ENCODE data around the gene GPD1L.

The GPD1L gene

DNA sequence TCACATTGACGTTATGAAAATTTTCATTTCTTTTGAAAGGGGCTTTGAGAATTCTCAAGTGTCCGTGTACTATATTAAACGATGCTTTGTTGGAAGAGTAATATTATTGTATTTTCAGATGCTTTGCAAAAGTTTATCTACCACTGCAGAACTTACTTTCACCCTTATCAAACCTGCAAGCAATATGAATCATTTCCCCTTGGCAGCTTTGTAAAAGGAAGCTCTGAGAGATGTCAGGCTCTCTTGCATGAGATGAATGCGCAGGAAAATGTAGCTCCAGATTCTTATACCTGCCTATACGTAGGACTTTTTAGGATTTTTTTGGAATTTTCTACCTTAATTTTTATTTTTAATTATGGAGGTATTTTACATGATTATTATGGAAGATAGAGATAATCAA lies 34.5 kb downstream of the GPD1L start:
- no peak for DNase-seq

DNA sequence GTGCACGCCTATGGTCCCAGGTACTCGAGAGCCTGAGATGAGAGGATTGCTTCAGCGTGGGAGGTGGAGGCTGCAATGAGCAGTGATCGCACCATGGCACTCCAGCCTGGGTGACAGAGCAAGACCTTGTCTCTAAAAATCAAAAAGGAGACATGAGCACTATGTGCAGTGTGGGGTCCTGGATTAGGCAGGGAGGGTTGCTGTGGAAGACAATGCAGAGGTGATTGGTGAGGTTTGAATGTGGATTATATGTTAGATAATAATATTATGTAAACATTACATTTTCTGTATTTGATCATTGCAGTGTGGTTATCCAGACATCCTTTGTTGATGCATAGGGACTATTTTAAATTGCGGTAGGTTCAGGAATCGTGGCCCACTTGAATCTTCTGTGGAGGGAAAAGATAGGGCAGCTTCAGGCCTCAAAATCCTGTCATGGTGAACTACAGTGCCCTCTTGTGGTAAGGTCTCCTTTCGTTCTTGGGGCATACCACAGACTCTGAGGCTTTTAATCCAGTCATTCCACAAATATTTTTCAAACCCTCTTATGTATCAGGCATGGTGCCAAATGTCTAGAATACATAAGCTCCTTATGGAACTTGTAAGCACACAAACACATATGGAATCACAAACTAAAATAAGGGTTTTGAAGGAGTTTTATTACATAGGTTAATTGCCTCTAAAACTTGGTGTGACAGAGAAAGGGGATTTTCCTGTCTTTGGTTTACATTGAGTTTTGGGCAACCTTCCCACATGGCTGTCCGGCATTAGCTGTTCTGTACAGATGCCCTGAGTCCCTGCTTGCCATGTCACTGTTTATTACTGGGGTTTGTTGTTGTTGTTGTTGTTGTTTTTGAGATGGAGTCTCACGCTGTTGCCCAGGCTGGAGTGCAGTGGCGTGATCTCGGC lies 37.7 kb downstream of the GPD1L start:
- DNase-seq = no peak

DNA sequence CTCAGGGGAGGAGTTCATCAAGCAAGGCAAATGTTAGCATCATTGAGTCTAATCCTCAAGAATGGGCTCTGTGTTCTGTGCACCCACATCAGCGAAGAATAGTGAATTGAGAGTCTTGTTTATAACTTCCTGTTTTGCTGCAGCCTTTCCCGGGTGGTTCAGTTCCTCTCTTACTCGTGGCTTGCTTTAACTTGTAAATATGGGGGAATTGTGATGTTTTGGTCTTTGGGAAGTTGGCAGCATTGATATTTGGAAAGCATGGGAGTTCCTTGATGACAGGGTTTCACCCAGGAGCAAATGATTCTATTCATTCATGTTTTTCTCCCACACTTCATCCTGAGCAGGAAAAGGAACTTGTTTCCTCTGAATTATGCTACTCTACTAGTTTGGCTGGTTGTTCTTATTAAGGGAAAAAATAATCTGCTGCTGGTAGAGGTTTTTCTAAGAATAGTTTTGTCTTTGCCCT lies 40.4 kb downstream of the GPD1L start:
- no peak for DNase-seq

DNA sequence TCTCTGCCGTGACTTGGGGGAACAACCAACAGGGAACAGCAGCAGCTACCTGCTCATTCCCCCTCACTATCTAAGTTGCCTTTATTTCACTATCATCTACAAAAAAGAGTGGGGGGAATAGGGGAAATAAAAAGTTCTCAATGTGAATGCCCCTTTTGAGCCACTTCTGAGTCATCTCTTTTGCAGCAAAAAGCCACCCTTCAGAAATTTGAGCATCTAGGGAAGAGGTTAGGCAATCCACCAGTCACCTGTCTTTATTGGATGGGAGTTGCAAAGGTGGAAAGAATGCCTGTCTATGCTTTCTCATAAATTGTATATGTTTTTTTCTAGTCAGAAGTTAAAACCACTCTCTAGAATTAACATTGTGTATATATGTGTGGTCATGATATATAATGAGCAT lies 41.1 kb downstream of the GPD1L start:
- DNase-seq = no peak

DNA sequence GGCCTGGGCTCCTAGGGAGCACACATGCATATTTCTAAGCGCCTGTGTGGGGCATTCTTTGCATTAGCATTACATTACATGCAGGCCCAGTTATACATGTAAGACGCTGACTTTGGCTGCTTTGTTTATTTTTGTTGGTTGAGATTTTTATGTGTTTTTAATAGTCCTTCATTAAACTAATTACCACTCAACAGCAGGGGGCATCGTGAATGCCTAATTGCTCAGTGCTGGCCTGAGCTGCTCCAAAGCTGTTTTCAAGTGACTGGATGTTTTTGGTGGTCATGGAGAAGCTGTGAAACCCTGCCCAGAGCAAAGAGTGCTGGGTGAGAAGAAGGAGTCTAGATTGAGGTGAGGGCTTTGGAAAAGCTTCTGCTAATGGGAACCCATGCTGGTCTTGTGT lies 41.5 kb downstream of the GPD1L start:
- DNase-seq = no peak

DNA sequence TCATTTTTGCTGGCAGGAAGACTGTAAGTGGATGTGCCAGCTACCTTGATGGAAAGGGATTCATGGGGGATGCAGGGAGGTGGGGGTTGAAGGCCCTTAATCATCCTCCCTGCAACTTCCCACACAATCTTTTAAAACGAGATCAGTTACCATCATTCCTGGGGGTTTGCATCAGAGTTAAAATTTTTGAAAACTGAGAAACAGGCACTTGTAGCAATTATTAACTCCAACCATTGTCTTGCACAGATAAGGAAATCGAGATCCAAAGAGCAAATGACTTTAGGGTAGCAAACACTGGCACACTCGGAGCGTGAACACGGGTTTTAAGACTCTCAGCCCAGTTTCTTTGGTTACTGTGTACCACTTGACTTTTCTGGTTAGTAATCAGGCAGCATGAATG lies 41.9 kb downstream of the GPD1L start:
- DNase-seq = no peak

DNA sequence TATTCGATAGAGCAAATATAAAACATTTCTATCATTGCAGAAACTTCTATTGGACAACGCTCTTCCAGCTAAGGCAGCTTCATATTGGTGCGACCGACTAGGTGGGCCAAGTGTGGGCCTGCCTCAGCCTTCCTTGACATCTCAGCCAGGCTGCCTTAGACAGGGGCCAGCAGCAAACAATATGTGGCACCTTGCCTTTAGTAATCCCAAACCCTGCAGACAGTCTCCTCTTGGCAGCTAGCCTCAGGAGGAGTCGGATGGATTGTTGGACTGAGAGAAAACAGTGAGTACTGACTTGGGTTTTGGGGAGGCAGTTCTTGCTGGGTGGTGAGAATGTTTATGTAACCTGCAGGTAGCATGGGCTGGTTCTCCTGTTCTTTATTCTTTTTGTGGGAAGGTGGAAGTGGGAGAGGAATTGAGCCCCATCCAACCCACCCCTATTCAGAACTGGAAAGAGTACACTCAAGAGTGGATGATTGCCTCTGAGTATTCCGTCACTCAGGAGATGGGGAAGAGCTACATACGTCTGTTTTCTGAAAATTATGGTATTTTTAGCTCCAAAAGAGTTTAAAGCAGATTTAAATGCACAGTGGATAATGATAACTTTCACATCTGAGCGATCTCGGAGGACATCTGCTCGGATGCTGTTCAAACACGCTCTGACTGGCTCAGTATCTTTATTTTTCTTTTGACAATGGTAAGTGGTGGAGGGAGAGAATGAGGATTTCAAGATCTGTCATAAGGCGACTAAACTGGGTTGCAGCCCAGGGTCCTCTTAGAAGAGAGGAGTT lies 47.2 kb downstream of the GPD1L start:
- DNase-seq = no peak

DNA sequence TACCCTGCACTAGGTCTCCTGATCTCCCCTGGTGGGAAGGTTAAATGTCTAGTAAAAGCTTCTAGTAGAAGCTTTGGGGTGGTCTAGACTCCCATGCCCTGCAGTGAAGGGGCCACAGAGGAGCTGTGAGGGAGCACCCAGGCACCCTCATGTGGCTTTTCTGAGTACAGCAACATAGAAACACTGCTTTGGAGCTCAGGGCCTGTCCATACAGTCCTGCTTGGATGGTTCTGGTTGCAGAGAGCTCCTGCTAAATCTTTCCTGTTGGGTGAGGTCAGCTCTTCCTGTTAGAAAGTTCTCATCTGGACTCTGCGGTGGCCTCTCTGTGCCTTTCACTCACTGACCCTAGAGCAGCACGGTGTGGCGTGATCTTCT lies 47.8 kb downstream of the GPD1L start:
- DNase-seq = no peak

DNA sequence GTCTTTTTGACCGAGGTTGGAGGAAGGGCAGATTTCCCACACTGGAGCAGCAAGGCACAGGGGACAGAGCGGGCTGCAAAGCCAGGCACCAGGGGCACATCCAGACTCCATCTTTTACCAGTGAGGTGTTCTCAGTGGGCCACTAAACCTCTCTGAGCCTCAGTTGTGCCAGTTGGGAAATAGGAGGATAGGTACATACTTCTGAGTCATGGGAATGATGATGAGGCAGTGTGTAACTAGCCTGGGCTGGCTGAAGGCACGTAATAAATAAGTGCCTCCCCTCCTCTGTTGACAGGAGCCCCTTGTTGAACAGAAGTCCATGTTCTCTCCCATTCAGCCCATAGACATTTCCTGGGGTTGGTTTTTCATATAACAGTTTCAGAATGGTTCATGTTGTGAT lies 48.7 kb downstream of the GPD1L start:
- DNase-seq = no peak

DNA sequence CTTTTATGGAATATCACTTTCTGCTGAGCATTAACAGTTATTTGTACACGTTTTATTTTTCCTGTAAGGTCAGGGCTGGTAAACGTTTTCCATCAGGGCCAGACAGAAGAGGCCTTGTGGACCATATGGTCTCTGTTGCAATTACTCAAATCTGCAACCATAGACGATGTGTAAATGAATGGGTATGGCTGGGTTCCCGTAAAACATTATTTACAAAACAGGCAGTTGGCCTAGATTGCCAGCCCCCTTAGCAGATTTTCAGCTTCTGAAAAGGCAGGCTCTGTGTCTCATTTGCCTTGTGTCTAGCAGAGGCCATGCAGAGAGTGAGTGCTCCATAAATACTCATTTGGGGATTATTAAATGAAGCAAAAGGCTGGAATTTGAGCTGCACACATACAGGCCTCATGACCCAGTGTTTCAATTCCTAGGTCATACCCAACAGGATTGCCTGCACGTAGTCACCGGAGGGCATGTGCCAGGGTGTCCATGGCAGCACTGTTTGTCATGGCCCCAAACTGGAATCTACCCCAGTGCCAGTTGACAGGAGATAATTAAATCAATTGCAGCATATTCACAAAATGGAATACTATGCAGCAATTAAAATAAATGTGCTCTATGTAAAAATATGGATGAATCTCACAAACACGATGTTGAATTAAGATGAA lies 51.3 kb downstream of the GPD1L start:
- no peak for DNase-seq

DNA sequence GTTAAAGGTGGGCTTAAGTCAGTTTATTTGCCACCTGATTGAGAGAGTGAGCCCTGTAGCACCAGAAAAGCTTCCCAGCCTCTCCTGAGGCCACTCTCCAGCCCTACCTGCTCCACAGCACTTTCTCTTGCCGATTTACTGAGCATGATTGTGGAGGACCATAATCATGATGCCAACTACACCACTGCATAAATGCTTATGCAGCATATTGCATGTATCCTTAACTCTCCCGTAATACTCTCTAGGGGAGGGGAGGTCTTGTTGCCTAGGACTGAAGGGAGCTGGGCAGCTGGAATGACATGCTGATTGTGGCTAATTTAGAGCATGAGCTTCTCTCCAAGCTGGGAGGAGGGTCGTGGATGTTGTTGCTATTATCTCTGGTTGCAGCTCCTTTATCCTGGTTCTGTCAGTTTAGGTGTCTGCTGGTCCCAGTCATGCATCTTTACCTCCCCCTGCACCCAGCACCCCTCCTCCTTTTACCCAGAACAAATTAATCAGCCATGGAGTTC lies 54.3 kb downstream of the GPD1L start:
- no peak for DNase-seq

DNA sequence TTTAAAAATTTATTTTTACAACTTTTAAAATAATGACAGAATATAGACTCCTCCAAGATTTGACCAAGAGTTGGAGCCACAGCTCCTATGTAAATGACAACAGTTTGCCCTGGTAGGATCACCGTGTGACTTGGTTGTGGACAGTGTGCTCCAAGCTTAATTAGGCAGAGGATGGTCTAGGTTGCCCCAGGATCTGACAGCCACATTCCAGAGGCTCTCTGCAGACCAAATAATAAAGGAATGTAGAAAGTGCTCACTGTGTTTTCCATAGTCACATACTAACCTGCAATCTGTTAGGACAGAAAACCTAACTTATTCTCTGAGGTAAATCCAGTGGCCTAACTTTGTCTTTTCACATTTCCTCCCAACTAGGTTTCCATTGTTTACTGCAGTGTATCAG lies 59.0 kb downstream of the GPD1L start:
- DNase-seq = no peak

DNA sequence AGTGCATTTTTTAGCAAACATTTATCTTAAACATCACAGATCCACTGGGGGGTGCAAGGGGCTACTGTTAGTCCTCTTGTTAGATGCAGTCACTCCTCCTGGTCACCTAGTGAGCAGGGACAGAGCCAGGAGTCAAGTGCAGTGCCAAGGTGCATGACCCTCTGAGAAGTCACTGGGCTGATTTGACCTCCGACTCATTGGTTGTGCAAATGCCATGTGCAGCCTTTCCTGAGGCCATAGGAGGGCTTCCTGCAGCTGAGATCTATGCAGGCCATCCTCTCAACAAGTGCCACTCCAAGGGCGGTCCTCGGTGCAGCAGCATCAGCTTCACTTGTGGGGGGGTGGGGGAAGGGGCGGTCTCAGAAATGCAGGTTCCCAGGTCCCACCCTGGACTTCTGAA lies 60.2 kb downstream of the GPD1L start:
- no peak for DNase-seq

DNA sequence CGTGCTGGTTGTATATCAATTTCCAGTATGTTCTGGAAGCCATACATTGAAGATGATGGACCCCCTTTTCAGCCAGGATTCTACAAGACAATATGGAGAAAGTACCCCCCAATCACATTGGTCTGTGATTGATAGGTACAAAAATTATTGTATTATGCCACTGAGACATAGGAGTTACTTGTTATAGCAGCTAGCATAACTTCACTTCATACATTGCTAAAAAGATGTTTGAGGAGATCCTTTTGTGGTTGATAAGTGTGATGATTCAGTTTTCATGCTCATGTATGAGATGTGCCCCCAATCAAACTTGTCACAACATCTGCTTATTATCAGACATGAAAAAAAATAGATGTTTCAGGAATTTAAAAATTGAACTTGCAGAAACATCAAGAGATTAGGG lies 66.0 kb downstream of the GPD1L start:
- no peak for DNase-seq

DNA sequence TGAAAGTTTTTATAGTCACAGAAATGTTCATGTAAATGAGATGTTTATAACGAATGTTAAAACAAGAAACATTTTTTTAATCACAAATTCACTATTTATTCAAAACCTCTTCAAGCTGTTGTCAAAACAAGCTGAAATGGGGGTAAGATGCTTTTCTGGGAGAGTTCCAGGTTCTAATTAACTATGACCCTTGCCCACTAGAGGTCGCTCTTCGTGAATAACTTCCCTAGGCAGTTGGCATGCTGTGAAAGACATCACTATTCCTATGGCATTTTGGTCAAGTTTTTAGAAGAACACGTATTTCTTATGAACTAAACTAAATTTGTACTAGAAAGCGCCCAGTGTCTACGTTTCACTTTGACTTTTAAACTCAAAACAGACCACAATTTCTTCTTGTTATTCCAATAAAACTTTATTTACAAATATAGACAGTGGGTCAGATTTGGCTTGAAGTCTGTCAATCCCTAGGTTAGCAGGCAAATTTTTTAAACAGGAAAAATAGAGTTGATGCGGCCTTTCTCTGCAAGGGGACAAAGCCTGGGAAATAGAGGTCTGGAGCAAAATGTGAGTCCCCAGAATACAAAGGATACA lies 69.3 kb downstream of the GPD1L start:
- peak; percentile 78 for DNase-seq

DNA sequence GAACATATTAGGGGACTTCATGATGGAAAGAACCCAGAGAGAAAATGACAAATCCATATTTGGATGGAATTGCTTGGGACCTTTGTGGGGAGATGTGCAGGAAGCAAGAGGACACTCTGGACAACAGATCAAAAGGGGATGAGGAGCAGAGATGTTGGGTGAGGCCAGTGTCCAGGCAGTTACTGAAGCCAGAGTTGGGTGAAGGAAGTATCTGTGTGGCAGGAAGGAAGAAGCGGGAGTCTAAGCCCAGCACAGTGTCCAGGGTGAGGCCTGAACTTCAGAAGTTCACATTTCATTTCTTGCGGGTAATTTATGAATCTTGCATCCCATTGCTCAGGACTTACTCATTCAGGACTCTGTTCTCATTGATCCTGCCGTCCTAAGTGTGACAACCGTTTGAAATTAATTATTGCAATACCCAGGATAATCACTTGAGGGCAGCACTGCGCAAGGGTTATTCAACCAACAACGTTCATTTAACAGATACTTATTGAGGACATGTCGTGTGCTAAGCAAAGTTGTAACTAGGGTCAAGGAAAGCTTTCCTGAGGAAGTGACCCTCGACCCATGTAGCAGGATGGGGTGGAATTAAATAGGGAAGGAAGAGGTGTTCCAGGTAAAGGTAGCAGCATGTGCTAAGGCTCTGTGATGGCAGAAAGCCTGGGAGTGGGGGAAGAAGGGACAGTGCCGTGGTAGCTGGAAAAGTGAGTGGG lies 70.7 kb downstream of the GPD1L start:
- peak; percentile 78 for DNase-seq

DNA sequence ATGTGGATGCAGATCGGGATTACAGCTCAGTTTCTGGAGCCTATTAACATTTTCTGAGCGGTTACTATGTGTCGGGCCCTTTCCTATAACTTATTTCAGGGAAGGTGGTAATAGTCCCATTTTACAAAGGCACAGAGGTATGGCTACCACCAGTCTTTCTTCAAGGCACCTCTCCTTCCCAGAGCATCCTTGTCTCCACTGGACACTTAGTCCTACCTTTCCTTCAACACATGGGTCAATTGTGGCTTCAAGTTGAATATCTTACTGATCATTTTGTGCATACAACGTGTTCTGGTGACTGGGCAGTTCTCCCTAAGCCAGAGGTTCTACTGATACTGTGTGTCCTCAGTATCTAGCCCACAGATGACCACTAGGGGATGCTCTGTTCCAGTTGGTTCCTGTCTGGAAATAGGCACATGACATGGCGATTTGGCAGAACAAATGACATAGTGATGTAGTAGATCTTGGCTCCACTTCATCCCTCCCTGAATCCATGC lies 71.3 kb downstream of the GPD1L start:
- peak; percentile 71 for DNase-seq

DNA sequence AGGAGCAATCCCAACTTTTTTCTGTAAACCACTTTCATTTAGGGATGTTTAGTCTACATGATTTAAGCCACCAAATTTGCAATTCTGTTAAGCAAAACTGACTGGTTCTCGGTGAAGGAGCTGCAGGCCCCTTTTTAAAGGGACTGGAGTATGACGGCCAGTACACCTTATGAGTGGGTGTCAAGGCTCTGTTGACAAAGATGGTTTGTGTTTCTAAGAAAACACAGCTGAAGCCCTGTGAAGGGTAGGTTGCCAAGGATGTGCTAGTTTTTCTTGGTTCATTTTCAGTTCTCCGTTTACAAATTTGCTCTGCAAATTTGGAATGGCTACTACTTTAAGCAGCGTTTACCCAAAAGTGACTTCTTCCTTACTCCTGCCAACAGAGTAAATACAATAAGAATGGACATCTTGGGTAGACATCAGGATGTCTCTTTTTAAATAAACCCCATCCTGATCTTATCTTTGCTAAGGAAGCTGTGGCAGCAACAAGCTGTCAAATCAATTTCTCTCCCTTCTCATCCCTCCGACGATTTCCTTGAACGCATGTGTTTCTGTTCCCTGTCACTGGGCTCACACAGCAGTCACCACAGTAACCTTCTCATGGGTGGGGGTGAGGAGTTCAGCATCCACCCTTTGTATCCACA lies 73.8 kb downstream of the GPD1L start:
- DNase-seq = no peak

DNA sequence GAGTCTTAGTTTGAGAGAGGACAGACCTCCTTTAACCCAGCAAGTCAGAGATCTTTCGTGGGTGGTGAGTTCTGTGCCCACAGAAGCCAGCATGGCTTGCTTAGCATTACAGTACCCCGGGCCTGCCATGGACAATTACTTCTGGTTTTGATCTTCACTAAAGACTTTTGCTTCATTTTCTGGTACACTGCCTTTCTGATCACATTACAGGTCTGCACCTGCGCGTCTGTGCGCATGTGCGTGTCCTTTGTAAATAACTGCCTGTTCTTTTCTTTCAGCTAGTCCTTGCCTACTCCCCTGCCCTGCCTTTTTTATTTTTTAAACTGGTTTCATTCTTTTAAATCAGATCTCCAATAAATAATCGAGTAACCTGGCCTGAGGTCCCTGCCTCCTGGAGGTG lies 74.9 kb downstream of the GPD1L start:
- DNase-seq = no peak

DNA sequence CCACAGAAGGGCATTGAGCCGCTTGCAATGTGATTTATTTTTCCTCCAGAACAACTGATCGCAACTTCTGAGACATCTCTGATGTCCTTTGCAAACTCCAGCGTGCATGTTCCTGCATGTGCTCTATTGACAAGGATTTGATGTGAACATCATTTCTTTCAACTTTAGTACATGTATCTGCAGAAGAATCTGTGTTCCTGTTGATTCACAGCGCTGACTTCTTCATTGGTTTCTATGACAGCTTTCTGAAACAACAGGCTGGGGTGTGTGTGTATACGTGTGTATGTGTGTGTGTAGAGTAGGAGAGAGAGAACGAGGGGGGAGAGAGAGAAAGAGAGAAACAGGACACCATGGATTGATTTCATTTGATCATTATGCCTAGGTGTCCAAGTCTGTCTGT lies 75.4 kb downstream of the GPD1L start:
- DNase-seq = no peak

DNA sequence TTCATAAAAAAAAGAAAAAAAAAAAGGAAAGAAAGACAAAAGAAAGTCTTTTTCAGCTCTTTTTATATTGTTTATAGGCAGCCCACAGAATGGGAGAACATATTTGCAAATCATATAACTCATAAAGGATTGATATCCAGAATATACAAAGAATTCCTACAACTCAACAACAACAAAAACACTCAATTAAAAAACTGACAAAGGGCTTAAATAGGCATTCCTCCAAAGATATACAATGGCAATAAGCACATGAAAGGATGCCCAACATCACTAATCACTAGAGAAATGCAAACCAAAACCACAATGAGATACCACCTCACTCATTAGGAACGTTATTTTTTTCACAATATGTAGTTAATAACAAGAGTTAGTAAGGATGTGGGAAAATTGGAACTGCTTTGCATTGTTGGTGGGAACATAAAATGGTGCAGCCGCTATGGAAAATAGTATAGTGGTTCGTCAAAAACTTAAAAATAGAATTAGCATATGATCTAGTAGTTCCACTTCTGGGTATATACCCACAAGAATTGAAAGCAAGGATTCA lies 77.8 kb downstream of the GPD1L start:
- DNase-seq = no peak
